B cell (primary cell): ENCODE results near the gene KCTD5. TPM values are rescaled to one million over a fixed set of nuclear protein-coding genes. Genes with fewer than 3 reads are reported as not detected.

ENCODE experiments used
- ATAC-seq: fragments of 200-7000 bp; cut with Tn5 transposase; one replicate; pipeline ENCODE4 v1.10.0; 2021; ENCODE audit warnings: low read depth, mild to moderate bottlenecking, moderate number of reproducible peaks, moderate library complexity
- CTCF ChIA-PET: fragments of 350-600 bp; sonication (Branson Sonifier 250); formaldehyde crosslinking; loops from one replicate; lab custom pipeline; 2021; ENCODE audit warnings: antibody characterized with exemption, inconsistent platforms; lab: Charles Lee
- POLR2A ChIA-PET: fragments of 350-600 bp; sonication (Branson Sonifier 250); formaldehyde crosslinking; loops from one replicate; lab custom pipeline; 2021; ENCODE audit warnings: antibody characterized with exemption; lab: Charles Lee
- DNase-seq: peaks from one replicate; pipeline ENCODE4 v3.0.0; 2013
- H2AFZ ChIP-seq: 2 replicates; pipeline ENCODE4 v1.6.1; 2012; ENCODE audit warnings: mild to moderate bottlenecking, low read depth, low read length; ENCODE audit not compliant: insufficient read depth, poor library complexity, severe bottlenecking
- H3K27ac ChIP-seq, 2 donors: 1 replicate in 1 of 2; 2 replicates in 1 of 2; pipeline ENCODE4 v1.5.1; 2012 to 2013; ENCODE audit warnings: low read length in 2 of 2, mild to moderate bottlenecking in 2 of 2, moderate library complexity in 1 of 2
- H3K27me3 ChIP-seq, 4 experiments: fragments of 200-600 bp in 1 of 4; sonication (generic) in 1 of 4; replicated peaks in 1 of 4; 1 replicate in 2 of 4; 2 replicates in 2 of 4; pipeline versions ENCODE4 v1.6.1 to v1.7.0; 2013 to 2016; ENCODE audit warnings: low read length in 3 of 4, mild to moderate bottlenecking in 2 of 4, mixed read lengths in 1 of 4, moderate library complexity in 1 of 4; ENCODE audit not compliant: insufficient read depth in 4 of 4, control insufficient read depth in 3 of 4; ENCODE audit errors: control extremely low read depth in 1 of 4
- H3K36me3 ChIP-seq, 2 experiments: replicated peaks in 1 of 2; 1 replicate in 1 of 2; 2 replicates in 1 of 2; pipeline versions ENCODE4 v1.6.1 to v1.7.1; 2013; ENCODE audit warnings: low read length in 1 of 2; ENCODE audit not compliant: insufficient read depth in 2 of 2, control insufficient read depth in 1 of 2; ENCODE audit errors: control extremely low read depth in 1 of 2, extremely low read depth in 1 of 2
- H3K4me1 ChIP-seq, 2 donors: fragments of 200-600 bp in 1 of 2; sonication (generic) in 1 of 2; 1 replicate in 1 of 2; 2 replicates in 1 of 2; pipeline versions ENCODE4 v1.5.1 to v1.6.1; 2013 to 2017; ENCODE audit warnings: low read length in 2 of 2; ENCODE audit not compliant: control insufficient read depth in 2 of 2, insufficient read depth in 2 of 2
- H3K4me2 ChIP-seq: replicated peaks from 2 replicates; pipeline ENCODE3; 2012; ENCODE audit warnings: mild to moderate bottlenecking, low read depth, low read length; ENCODE audit not compliant: poor library complexity, severe bottlenecking
- H3K4me3 ChIP-seq, 5 experiments: fragments of 200-600 bp in 1 of 5; sonication (generic) in 1 of 5; 1 replicate in 3 of 5; 2 replicates in 2 of 5; pipeline versions ENCODE4 v1.5.1 to v1.7.0; 2011 to 2016; ENCODE audit warnings: low read length in 4 of 5, mild to moderate bottlenecking in 4 of 5, low read depth in 2 of 5, control low read depth in 1 of 5, moderate library complexity in 1 of 5; ENCODE audit not compliant: insufficient read depth in 1 of 5; ENCODE audit errors: control extremely low read depth in 1 of 5, extremely low read depth in 1 of 5
- H3K79me2 ChIP-seq: fragments of 200-600 bp; sonication (generic); one replicate; pipeline ENCODE4 v1.6.0; 2016; ENCODE audit warnings: low read length; ENCODE audit not compliant: control insufficient read depth, insufficient read depth
- H3K9ac ChIP-seq: fragments of 200-600 bp; sonication (generic); 2 replicates; pipeline ENCODE4 v1.6.1; 2017; ENCODE audit warnings: mild to moderate bottlenecking, low read length, moderate library complexity
- H3K9me3 ChIP-seq, 3 donors: one replicate each; pipeline versions ENCODE4 v1.6.1 to v1.7.1; 2013; ENCODE audit warnings: low read length in 2 of 3; ENCODE audit not compliant: control insufficient read depth in 2 of 3, insufficient read depth in 1 of 3; ENCODE audit errors: control extremely low read depth in 1 of 3
- H4K20me1 ChIP-seq: 2 replicates; pipeline ENCODE4 v1.6.0; 2012; ENCODE audit warnings: mild to moderate bottlenecking, low read length; ENCODE audit not compliant: insufficient read depth, control insufficient read depth, poor library complexity, severe bottlenecking
- H3K27ac Mint-ChIP-seq: one replicate; pipeline ENCODE4 v1.8.0; 2021; ENCODE audit warnings: mixed read lengths
- H3K27me3 Mint-ChIP-seq: one replicate; pipeline ENCODE4 v1.8.0; 2021; ENCODE audit warnings: mixed read lengths
- H3K4me1 Mint-ChIP-seq: one replicate; pipeline ENCODE4 v1.8.0; 2021; ENCODE audit warnings: mixed read lengths
- H3K4me3 Mint-ChIP-seq: one replicate; pipeline ENCODE4 v1.8.0; 2021; ENCODE audit warnings: mixed read lengths
- H3K9me3 Mint-ChIP-seq: one replicate; pipeline ENCODE4 v1.8.0; 2022; ENCODE audit warnings: mixed read lengths; ENCODE audit not compliant: insufficient read depth
- CTCF ChIP-seq: fragments of 200-600 bp; IDR thresholded peaks from one replicate; pipeline ENCODE4 v1.8.0; 2022; ENCODE audit warnings: antibody characterized with exemption, mild to moderate bottlenecking
- EZH2 ChIP-seq: IDR thresholded peaks from 2 replicates; pipeline ENCODE4 v1.6.1; 2012; ENCODE audit warnings: borderline replicate concordance, low read depth, mild to moderate bottlenecking, moderate library complexity, low read length; ENCODE audit not compliant: insufficient read depth, poor library complexity, severe bottlenecking
- WGBS: methylation state at CpG from one replicate; pipeline ENCODE4 v1.1.5; 2013; ENCODE audit warnings: missing lambda C conversion rate; ENCODE audit not compliant: insufficient coverage; 5-methylcytosine and 5-hydroxymethylcytosine counted together
- intact Hi-C: fragments of 100-400 bp; cut with micrococcal nuclease; formaldehyde crosslinking; loops from one replicate; pipeline ENCODE4 v1.10.0; 2022
- polyA plus RNA-seq: library from polyadenylated mRNA; depleted of rRNA; stranded (reverse); fragments of >200 nt; gene quantifications from 2 replicates; pipeline ENCODE4 v1.2.3, GENCODE V29; 2012
- total RNA-seq, 2 donors: library from RNA; stranded (reverse); fragments of 120-200 nt in 1 of 2; gene quantifications; 1 replicate in 1 of 2; 2 replicates in 1 of 2; pipeline versions ENCODE4 v1.2.3 to v1.2.4, GENCODE V29; 2013 to 2022

The KCTD5 gene
- total and polyA plus RNA-seq, 2 donors (not counting 1 experiment from before 2014, with no cell fraction given) = 17.2 to 37.3 TPM

GRCh38 chr16:2704166-2704982 is 22.1 kb downstream of the KCTD5 start:
- DNase-seq = no peak
- Histone ChIP-seq H3K4me2 (no peak overlapping the region), H2AFZ (no peak overlapping the region), H3K79me2 (peaks cover 33% of the 10 kb centered on the region), H3K36me3 (peaks cover 0 to 77% of the 10 kb centered on the region in 2 experiments), H3K27me3 (no peaks in the 10 kb centered on the region), H4K20me1 (peaks cover 87% of the 10 kb centered on the region), H3K4me1 (no peaks in the 10 kb centered on the region), H3K9me3 (no peaks in the 10 kb centered on the region), H3K4me3 (no peak overlapping the region), H3K27ac (no peak overlapping the region), H3K9ac (no peak overlapping the region)
- Mint-ChIP-seq H3K4me3 (no peak overlapping the region), H3K27me3 (no peaks in the 10 kb centered on the region), H3K4me1 (no peaks in the 10 kb centered on the region), H3K27ac (no peak overlapping the region), H3K9me3 (no peaks in the 10 kb centered on the region)
- no peak for TF ChIP-seq CTCF
- no peak for TF ChIP-seq EZH2
- ATAC-seq = no peak
- 86% methylated on average over 33 of the region's 33 CpGs for WGBS
- intact Hi-C loops = no loop called here
- ChIA-PET CTCF (interaction anchor here (0.6 kb wide), 1 partner anchor 347 kb away, joined by 3 read pairs; no protein-coding TSS in a partner anchor), POLR2A (no interaction called here)

GRCh38 chr16:2704983-2705275 is 22.6 kb downstream of the KCTD5 start:
- ChIA-PET POLR2A (no interaction called here), CTCF (no interaction called here)
- Histone ChIP-seq H3K27me3 (no peaks in the 10 kb centered on the region), H3K4me3 (no peak overlapping the region), H3K27ac (no peak overlapping the region), H3K9ac (no peak overlapping the region), H3K79me2 (peaks cover 28% of the 10 kb centered on the region), H4K20me1 (peaks cover 87% of the 10 kb centered on the region), H3K9me3 (no peaks in the 10 kb centered on the region), H3K36me3 (peaks cover 0 to 71% of the 10 kb centered on the region in 2 experiments), H3K4me2 (no peak overlapping the region), H3K4me1 (no peaks in the 10 kb centered on the region), H2AFZ (no peak overlapping the region)
- H3K27ac Mint-ChIP-seq = no peak overlapping the region
- intact Hi-C loops = no loop called here
- WGBS = 93% methylated on average over 6 of the region's 14 CpGs
- no peak for TF ChIP-seq CTCF
- TF ChIP-seq EZH2 = no peak
- ATAC-seq = no peak
- H3K27me3 Mint-ChIP-seq = no peaks in the 10 kb centered on the region
- H3K9me3 Mint-ChIP-seq = no peaks in the 10 kb centered on the region
- H3K4me3 Mint-ChIP-seq = no peak overlapping the region
- no peak for DNase-seq
- H3K4me1 Mint-ChIP-seq = no peaks in the 10 kb centered on the region
